ENCODE data around the gene GGA1.

DNA sequence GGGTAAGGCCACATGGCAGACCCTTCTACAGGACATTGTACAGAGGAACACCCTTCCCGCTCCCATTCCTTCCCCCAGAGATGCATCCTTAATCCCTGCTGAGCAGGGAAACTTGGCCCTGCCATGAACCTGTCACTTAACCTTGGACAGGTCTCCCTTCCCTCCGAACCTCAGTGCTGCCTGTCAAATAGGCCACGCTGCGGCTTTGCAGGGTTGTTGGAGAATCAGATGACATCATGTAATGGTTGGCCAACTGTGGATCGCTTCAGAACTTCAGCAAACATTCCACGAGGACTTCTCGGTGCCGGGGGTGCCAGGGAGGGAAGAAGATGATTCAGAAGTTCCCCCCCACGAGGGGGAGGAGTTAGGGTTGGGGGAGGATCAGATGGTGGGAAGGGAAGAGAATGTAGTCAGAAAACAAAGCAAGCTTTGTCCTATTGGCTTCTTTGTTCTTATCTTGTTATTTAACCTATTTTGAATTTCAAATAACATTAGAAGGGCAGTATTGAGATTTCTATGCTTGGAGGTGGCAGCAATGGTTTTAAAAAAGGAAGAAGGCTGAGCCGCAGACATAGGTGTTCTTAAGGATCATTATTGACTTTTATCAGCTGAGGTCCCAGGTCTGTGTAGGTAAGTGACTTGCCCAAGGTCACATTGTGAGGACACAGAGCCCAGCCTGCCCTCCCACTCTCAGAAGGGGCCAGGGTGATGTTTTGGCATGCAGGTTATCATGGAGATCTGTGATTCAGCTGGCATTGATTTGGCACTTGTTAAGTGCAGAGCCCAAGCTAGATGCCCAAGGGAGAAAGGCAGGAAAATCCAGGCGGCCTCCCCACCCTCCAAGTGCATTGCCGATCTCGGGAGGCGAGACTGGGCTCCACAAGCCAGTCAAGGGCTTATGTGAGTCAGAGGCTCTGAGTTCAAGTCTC is 45.2 kb upstream of the GGA1 start:
- no peak for TF ChIP-seq CTCF (conservative IDR thresholded peaks at IDR 0.05 in 1 of 2, IDR thresholded peaks at IDR 0.05 in 1 of 2; ENCODE audit: low read depth in 1 of 2, low read length in 2 of 2)
- TF ChIP-seq EZH2 (IDR thresholded peaks at IDR 0.05; ENCODE audit: low read length, missing control alignments) = no peak
